Measurements from ENCODE around the gene CASK. TPM values are rescaled to one million over a fixed set of nuclear protein-coding genes. Genes with fewer than 3 reads are reported as not detected.

Gene CASK
- total and polyA plus RNA-seq, 2 of the 13 experiments (the other 11 are each of a cell fraction or from before 2014, with no cell fraction given), result 14.5 to 16.0 TPM

DNA sequence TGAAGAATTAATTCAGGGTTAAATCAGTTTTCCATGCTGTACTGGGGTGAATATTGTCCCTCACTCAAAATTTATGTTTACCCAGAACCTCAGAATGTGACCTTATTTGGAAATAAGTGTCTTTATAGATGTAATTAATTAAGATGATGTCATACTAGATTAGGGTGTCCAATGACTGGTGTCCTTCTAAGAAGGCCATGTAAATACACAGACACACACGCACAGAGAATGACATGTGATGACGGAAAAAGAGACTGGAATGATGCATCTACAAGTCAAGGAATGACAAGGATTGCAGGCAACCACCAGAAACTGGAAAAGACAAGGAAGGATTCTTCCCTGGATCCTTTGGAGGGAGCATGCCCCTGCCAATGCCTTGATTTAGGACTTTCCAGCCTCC is 319.2 kb downstream of the CASK start:
- Histone ChIP-seq H3K36me3 (replicated peaks in 1 of 2; ENCODE audit: control insufficient read depth in 1 of 2, insufficient read depth in 2 of 2, low read length in 2 of 2) (no peaks in the 10 kb centered on the region), H3K9me3 (ENCODE audit: low read length) (no peaks in the 10 kb centered on the region), H2AFZ (ENCODE audit: low read length) (no peak overlapping the region), H3K4me3 (replicated peaks in 1 of 3; ENCODE audit: insufficient read depth in 1 of 3, low read depth in 2 of 3, low read length in 3 of 3) (no peak overlapping the region), H3K4me1 (ENCODE audit: insufficient read depth, low read length) (no peaks in the 10 kb centered on the region), H4K20me1 (ENCODE audit: insufficient read depth, low read length) (no peaks in the 10 kb centered on the region), H3K9ac (ENCODE audit: insufficient read depth, low read depth, low read length) (no peak overlapping the region), H3K27me3 (ENCODE audit: control insufficient read depth in 1 of 2, insufficient read depth in 2 of 2, low read length in 2 of 2) (no peaks in the 10 kb centered on the region), H3K79me2 (ENCODE audit: insufficient read depth, low read length) (no peaks in the 10 kb centered on the region), H3K27ac (ENCODE audit: extremely low read length, insufficient read depth, low read length) (no peak overlapping the region), H3K4me2 (ENCODE audit: low read depth, low read length) (no peak overlapping the region)
- ATAC-seq, result no peak
- ChIA-PET POLR2A (no interaction called here), CTCF (ENCODE audit: low intra/inter-chr PET ratio, low total read pairs) (no interaction called here)
- no peak for FAIRE-seq
- in situ Hi-C loops (cut with HindIII; ENCODE audit: extremely low pct_ligation_motif_present, low pct_unique_long_range_greater_than_20kb) (no loop called here), intact Hi-C loops (cut with micrococcal nuclease; ENCODE audit: unreplicated experiment) (no loop called here)
- no peak for DNase-seq (ENCODE audit: low spot score)
- no TSS peak for BruUV-seq (replicated peaks)
- 100% methylated on average over 2 of the region's 2 CpGs for WGBS (ENCODE audit: low lambda C conversion rate)
- TF ChIP-seq ATF7 (IDR thresholded peaks at IDR 0.05) (peak; percentile 68), ATF7 (CRISPR knock-in tag; IDR thresholded peaks at IDR 0.05) (no peak), CAMTA2 (CRISPR knock-in tag; IDR thresholded peaks at IDR 0.05; ENCODE audit: borderline replicate concordance) (no peak)

GRCh38 chrX:41603596-41603995 is 319.8 kb downstream of the CASK start:
- no peaks in the 10 kb centered on the region for H3K79me2 ChIP-seq (ENCODE audit: insufficient read depth, low read length)
- 88% methylated on average over 1 of the region's 1 CpG for WGBS (ENCODE audit: low lambda C conversion rate)
- intact Hi-C loops (cut with micrococcal nuclease; ENCODE audit: unreplicated experiment), result no loop called here

More at GRCh38 chrX:41603596-41603995, 319.8 kb downstream of the CASK start:
- no peak overlapping the region for H3K27ac ChIP-seq (ENCODE audit: extremely low read length, insufficient read depth, low read length)
- in situ Hi-C loops (cut with HindIII; ENCODE audit: extremely low pct_ligation_motif_present, low pct_unique_long_range_greater_than_20kb), result no loop called here
- DNase-seq (ENCODE audit: low spot score), result no peak
- no peak overlapping the region for H3K4me2 ChIP-seq (ENCODE audit: low read depth, low read length)
- ATAC-seq, result no peak
- no peaks in the 10 kb centered on the region for H3K36me3 ChIP-seq (replicated peaks in 1 of 2; ENCODE audit: control insufficient read depth in 1 of 2, insufficient read depth in 2 of 2, low read length in 2 of 2)
- H4K20me1 ChIP-seq (ENCODE audit: insufficient read depth, low read length), result no peaks in the 10 kb centered on the region
- no peak overlapping the region for H3K9ac ChIP-seq (ENCODE audit: insufficient read depth, low read depth, low read length)
- no peak overlapping the region for H2AFZ ChIP-seq (ENCODE audit: low read length)
- POLR2A ChIA-PET, result no interaction called here
- no peaks in the 10 kb centered on the region for H3K27me3 ChIP-seq (ENCODE audit: control insufficient read depth in 1 of 2, insufficient read depth in 2 of 2, low read length in 2 of 2)
- FAIRE-seq, result no peak
- H3K9me3 ChIP-seq (ENCODE audit: low read length), result no peaks in the 10 kb centered on the region
- BruUV-seq (replicated peaks), result no TSS peak
- no peak overlapping the region for H3K4me3 ChIP-seq (replicated peaks in 1 of 3; ENCODE audit: insufficient read depth in 1 of 3, low read depth in 2 of 3, low read length in 3 of 3)
- no peaks in the 10 kb centered on the region for H3K4me1 ChIP-seq (ENCODE audit: insufficient read depth, low read length)
- TF ChIP-seq ZNF263 (CRISPR knock-in tag; IDR thresholded peaks at IDR 0.05) (no peak), HNRNPK (IDR thresholded peaks at IDR 0.05; ENCODE audit: low read depth, low read length, poor library complexity, severe bottlenecking) (no peak), ZNF83 (CRISPR knock-in tag; IDR thresholded peaks at IDR 0.05; ENCODE audit: borderline replicate concordance) (no peak), GTF2F1 (IDR thresholded peaks at IDR 0.05; ENCODE audit: low read length) (no peak), STAT5B (CRISPR knock-in tag; IDR thresholded peaks at IDR 0.05) (no peak), ZBTB21 (CRISPR knock-in tag; IDR thresholded peaks at IDR 0.05) (no peak), MZF1 (CRISPR knock-in tag; IDR thresholded peaks at IDR 0.05; ENCODE audit: borderline replicate concordance) (no peak)
- TF ChIP-seq, protein P1, sequence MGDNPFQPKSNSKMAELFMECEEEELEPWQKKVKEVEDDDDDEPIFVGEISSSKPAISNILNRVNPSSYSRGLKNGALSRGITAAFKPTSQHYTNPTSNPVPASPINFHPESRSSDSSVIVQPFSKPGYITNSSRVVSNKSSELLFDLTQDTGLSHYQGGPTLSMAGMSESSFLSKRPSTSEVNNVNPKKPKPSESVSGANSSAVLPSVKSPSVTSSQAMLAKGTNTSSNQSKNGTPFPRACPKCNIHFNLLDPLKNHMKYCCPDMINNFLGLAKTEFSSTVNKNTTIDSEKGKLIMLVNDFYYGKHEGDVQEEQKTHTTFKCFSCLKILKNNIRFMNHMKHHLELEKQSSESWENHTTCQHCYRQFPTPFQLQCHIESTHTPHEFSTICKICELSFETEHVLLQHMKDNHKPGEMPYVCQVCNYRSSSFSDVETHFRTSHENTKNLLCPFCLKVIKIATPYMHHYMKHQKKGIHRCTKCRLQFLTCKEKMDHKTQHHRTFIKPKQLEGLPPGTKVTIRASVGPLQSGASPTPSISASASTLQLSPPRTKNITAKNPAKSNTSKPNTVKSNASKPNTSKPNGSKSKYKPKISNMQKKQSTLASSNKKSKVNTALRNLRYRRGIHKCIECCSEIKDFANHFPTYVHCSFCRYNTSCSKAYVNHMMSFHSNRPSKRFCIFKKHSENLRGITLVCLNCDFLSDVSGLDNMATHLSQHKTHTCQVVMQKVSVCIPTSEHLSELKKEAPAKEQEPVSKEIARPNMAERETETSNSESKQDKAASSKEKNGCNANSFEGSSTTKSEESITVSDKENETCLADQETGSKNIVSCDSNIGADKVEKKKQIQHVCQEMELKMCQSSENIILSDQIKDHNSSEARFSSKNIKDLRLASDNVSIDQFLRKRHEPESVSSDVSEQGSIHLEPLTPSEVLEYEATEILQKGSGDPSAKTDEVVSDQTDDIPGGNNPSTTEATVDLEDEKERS (CRISPR knock-in tag; IDR thresholded peaks at IDR 0.05), result no peak
- TF ChIP-seq, protein P2, sequence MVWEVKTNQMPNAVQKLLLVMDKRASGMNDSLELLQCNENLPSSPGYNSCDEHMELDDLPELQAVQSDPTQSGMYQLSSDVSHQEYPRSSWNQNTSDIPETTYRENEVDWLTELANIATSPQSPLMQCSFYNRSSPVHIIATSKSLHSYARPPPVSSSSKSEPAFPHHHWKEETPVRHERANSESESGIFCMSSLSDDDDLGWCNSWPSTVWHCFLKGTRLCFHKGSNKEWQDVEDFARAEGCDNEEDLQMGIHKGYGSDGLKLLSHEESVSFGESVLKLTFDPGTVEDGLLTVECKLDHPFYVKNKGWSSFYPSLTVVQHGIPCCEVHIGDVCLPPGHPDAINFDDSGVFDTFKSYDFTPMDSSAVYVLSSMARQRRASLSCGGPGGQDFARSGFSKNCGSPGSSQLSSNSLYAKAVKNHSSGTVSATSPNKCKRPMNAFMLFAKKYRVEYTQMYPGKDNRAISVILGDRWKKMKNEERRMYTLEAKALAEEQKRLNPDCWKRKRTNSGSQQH (CRISPR knock-in tag; IDR thresholded peaks at IDR 0.05; ENCODE audit: low read depth), result no peak
- TF ChIP-seq, protein P3, sequence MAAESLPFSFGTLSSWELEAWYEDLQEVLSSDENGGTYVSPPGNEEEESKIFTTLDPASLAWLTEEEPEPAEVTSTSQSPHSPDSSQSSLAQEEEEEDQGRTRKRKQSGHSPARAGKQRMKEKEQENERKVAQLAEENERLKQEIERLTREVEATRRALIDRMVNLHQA (CRISPR knock-in tag; IDR thresholded peaks at IDR 0.05), result no peak
- CTCF ChIA-PET (ENCODE audit: low intra/inter-chr PET ratio, low total read pairs), result no interaction called here

Data from HepG2 (cell line).